Mesenchymal stem cell (in vitro differentiated cells and primary cell): Measurements from ENCODE around the gene SPNS3.
A peak's percentile ranks its signal among the peaks of the same experiment; 100 is the strongest.

Source experiments
- DNase-seq: peaks from one replicate; pipeline ENCODE4 v3.0.0-alpha.2; 2013
- H2AFZ ChIP-seq: one replicate; pipeline ENCODE4 v1.6.1; 2013; ENCODE audit warnings: low read depth, mild to moderate bottlenecking, control low read depth, inconsistent platforms, low read length, moderate library complexity
- H2AK5ac ChIP-seq: 2 replicates; pipeline ENCODE4 v1.6.1; 2013; ENCODE audit warnings: low read length, moderate library complexity, mild to moderate bottlenecking, inconsistent platforms; ENCODE audit not compliant: severe bottlenecking
- H2BK120ac ChIP-seq: one replicate; pipeline ENCODE4 v1.6.1; 2013; ENCODE audit warnings: low read depth, mild to moderate bottlenecking, inconsistent platforms, low read length, moderate library complexity
- H2BK12ac ChIP-seq, 2 experiments: one replicate each; pipeline ENCODE4 v1.6.1; 2013; ENCODE audit warnings: inconsistent platforms in 2 of 2, low read length in 2 of 2, mild to moderate bottlenecking in 2 of 2, moderate library complexity in 2 of 2, control low read depth in 1 of 2
- H2BK15ac ChIP-seq: one replicate; pipeline ENCODE4 v1.6.1; 2013; ENCODE audit warnings: mild to moderate bottlenecking, low read depth, inconsistent platforms; ENCODE audit not compliant: poor library complexity, severe bottlenecking
- H2BK5ac ChIP-seq: 2 replicates; pipeline ENCODE4 v1.6.1; 2013; ENCODE audit warnings: low read depth, mild to moderate bottlenecking, low read length, control low read depth, inconsistent platforms; ENCODE audit not compliant: poor library complexity, severe bottlenecking
- H3K14ac ChIP-seq, 2 experiments: one replicate each; pipeline ENCODE4 v1.6.1; 2013; ENCODE audit warnings: inconsistent platforms in 2 of 2, low read length in 2 of 2, control low read depth in 1 of 2, mild to moderate bottlenecking in 1 of 2, moderate library complexity in 1 of 2
- H3K18ac ChIP-seq, 2 experiments: one replicate each; pipeline ENCODE4 v1.6.1; 2013; ENCODE audit warnings: inconsistent platforms in 2 of 2, low read length in 2 of 2, control low read depth in 1 of 2, low read depth in 1 of 2, mild to moderate bottlenecking in 1 of 2
- H3K23ac ChIP-seq, 2 experiments: one replicate each; pipeline ENCODE4 v1.6.1; 2013; ENCODE audit warnings: inconsistent platforms in 2 of 2, low read length in 2 of 2, mild to moderate bottlenecking in 2 of 2, moderate library complexity in 2 of 2, control low read depth in 1 of 2
- H3K27ac ChIP-seq: 2 replicates; pipeline ENCODE4 v1.5.1; 2013; ENCODE audit warnings: mild to moderate bottlenecking, moderate library complexity, low read length, control low read depth, inconsistent platforms; ENCODE audit not compliant: poor library complexity, severe bottlenecking
- H3K27me3 ChIP-seq, 2 experiments: 2 replicates each; pipeline versions ENCODE4 v1.6.1 to v1.7.0; 2013; ENCODE audit warnings: low read length in 2 of 2, mild to moderate bottlenecking in 2 of 2, moderate library complexity in 2 of 2, control low read depth in 1 of 2, inconsistent platforms in 1 of 2; ENCODE audit not compliant: control insufficient read depth in 1 of 2, insufficient read depth in 1 of 2
- H3K36me3 ChIP-seq, 2 experiments: 2 replicates each; pipeline versions ENCODE4 v1.6.1 to v1.7.0; 2013; ENCODE audit warnings: low read length in 2 of 2, control low read depth in 1 of 2, inconsistent platforms in 1 of 2, low read depth in 1 of 2, mild to moderate bottlenecking in 1 of 2; ENCODE audit not compliant: insufficient read depth in 2 of 2, control insufficient read depth in 1 of 2
- H3K4ac ChIP-seq, 2 experiments: one replicate each; pipeline ENCODE4 v1.6.1; 2013; ENCODE audit warnings: inconsistent platforms in 2 of 2, low read length in 2 of 2, mild to moderate bottlenecking in 2 of 2, moderate library complexity in 2 of 2, control low read depth in 1 of 2, low read depth in 1 of 2
- H3K4me1 ChIP-seq: 2 replicates; pipeline ENCODE4 v1.6.1; 2013; ENCODE audit warnings: low read depth, low read length, control low read depth; ENCODE audit not compliant: control insufficient read depth, insufficient read depth
- H3K4me2 ChIP-seq: 2 replicates; pipeline ENCODE4 v1.6.1; 2013; ENCODE audit warnings: low read length, mild to moderate bottlenecking, inconsistent platforms; ENCODE audit not compliant: poor library complexity, severe bottlenecking
- H3K4me3 ChIP-seq, 2 experiments: 2 replicates each; pipeline versions ENCODE4 v1.5.1 to v1.7.0; 2013; ENCODE audit warnings: low read length in 2 of 2, mild to moderate bottlenecking in 2 of 2, control low read depth in 1 of 2, low read depth in 1 of 2; ENCODE audit not compliant: insufficient read depth in 1 of 2
- H3K79me1 ChIP-seq: replicated peaks from 2 replicates; pipeline ENCODE4 v1.6.1; 2013; ENCODE audit warnings: mild to moderate bottlenecking, control low read depth, low read length, inconsistent platforms; ENCODE audit not compliant: poor library complexity, severe bottlenecking
- H3K9ac ChIP-seq: 2 replicates; pipeline ENCODE4 v1.7.0; 2013; ENCODE audit warnings: mild to moderate bottlenecking, low read length, moderate library complexity
- H3K9me3 ChIP-seq: 2 replicates; pipeline ENCODE4 v1.7.0; 2013; ENCODE audit warnings: mild to moderate bottlenecking, low read length; ENCODE audit not compliant: control insufficient read depth
- H4K8ac ChIP-seq: one replicate; pipeline ENCODE4 v1.6.1; 2013; ENCODE audit warnings: inconsistent platforms, mild to moderate bottlenecking, low read length, moderate library complexity
- H4K91ac ChIP-seq: one replicate; pipeline ENCODE4 v1.6.1; 2013; ENCODE audit warnings: mild to moderate bottlenecking, low read length, inconsistent platforms
- WGBS: methylation state at CpG from one replicate; pipeline ENCODE4 v1.1.7; 2013; ENCODE audit warnings: mixed read lengths; 5-methylcytosine and 5-hydroxymethylcytosine counted together

The SPNS3 gene

GRCh38 chr17:4443476-4443875 lies 9.7 kb downstream of the SPNS3 start:
- Histone ChIP-seq H3K9ac (no peak overlapping the region), H2AK5ac (no peak overlapping the region), H3K18ac (no peak overlapping the region), H2BK15ac (no peak overlapping the region), H3K79me1 (no peaks in the 10 kb centered on the region), H3K4me2 (no peak overlapping the region), H3K4ac (no peak overlapping the region), H2BK120ac (no peak overlapping the region), H3K9me3 (no peaks in the 10 kb centered on the region), H3K36me3 (no peaks in the 10 kb centered on the region), H2BK5ac (no peak overlapping the region), H4K91ac (no peak overlapping the region), H3K4me1 (peaks cover 5% of the 10 kb centered on the region), H2BK12ac (no peak overlapping the region), H3K23ac (no peak overlapping the region), H3K27me3 (peaks cover 12 to 45% of the 10 kb centered on the region in 2 experiments), H3K27ac (no peak overlapping the region), H2AFZ (no peak overlapping the region), H3K14ac (no peak overlapping the region), H3K4me3 (no peak overlapping the region), H4K8ac (no peak overlapping the region)
- 76% methylated on average over 5 of the region's 6 CpGs for WGBS
- no peak for DNase-seq

- peaks cover 5% of the 10 kb centered on the region for H3K4me1 ChIP-seq
- no peak overlapping the region for H2BK15ac ChIP-seq
- no peak overlapping the region for H2AFZ ChIP-seq
- no peak overlapping the region for H3K4ac ChIP-seq
- no peak overlapping the region for H3K23ac ChIP-seq
- H3K18ac ChIP-seq: no peak overlapping the region
- no peaks in the 10 kb centered on the region for H3K36me3 ChIP-seq
- WGBS: 88% methylated on average over 18 of the region's 18 CpGs
- H3K4me2 ChIP-seq: no peak overlapping the region
- H2BK5ac ChIP-seq: no peak overlapping the region
- no peak overlapping the region for H3K9ac ChIP-seq
- no peak overlapping the region for H4K91ac ChIP-seq
- no peak overlapping the region for H3K4me3 ChIP-seq
- H3K27ac ChIP-seq: no peak overlapping the region
- H3K9me3 ChIP-seq: no peaks in the 10 kb centered on the region
- no peak overlapping the region for H4K8ac ChIP-seq
- no peaks in the 10 kb centered on the region for H3K79me1 ChIP-seq
- H2AK5ac ChIP-seq: no peak overlapping the region
- H3K14ac ChIP-seq: no peak overlapping the region
- no peak overlapping the region for H2BK120ac ChIP-seq
- H2BK12ac ChIP-seq: no peak overlapping the region
- no peak for DNase-seq
- H3K27me3 ChIP-seq: peaks cover 26 to 35% of the 10 kb centered on the region in 2 experiments
Observed at GRCh38 chr17:4444782-4445473, 11.2 kb downstream of the SPNS3 start.

DNA sequence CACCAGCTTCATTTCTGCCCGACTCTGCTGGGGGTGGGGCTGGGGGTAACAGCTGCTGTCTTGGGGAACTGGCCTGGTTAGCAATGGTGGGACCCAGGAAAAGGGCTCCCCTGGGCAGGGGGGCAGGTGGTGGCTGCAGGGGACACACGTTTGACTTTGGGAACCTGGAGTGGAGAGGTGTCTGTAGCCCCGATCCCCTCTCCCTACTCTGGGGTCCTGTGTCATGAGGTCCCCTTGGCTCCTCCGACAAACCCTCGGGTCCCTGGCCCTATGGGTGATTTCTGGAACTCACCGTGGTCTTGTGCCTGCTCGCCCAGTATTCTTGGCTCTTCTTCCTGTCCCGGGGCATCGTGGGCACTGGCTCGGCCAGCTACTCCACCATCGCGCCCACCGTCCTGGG lies 12.0 kb downstream of the SPNS3 start:
- no peak overlapping the region for H4K8ac ChIP-seq

GRCh38 chr17:4446326-4447071 lies 12.8 kb downstream of the SPNS3 start:
- Histone ChIP-seq H2BK5ac (no peak overlapping the region), H3K9me3 (no peaks in the 10 kb centered on the region), H3K23ac (no peak overlapping the region), H3K27me3 (peaks cover 20 to 23% of the 10 kb centered on the region in 2 experiments), H2AFZ (no peak overlapping the region), H3K9ac (no peak overlapping the region), H3K14ac (no peak overlapping the region), H4K91ac (no peak overlapping the region), H3K36me3 (no peaks in the 10 kb centered on the region), H2BK120ac (no peak overlapping the region), H2BK12ac (no peak overlapping the region), H2AK5ac (no peak overlapping the region), H2BK15ac (no peak overlapping the region), H3K4me2 (no peak overlapping the region), H3K4me1 (peaks cover 5% of the 10 kb centered on the region), H3K18ac (no peak overlapping the region), H3K79me1 (no peaks in the 10 kb centered on the region), H3K4ac (no peak overlapping the region), H3K4me3 (no peak overlapping the region), H3K27ac (no peak overlapping the region), H4K8ac (no peak overlapping the region)
- no peak for DNase-seq
- WGBS: 83% methylated on average over 19 of the region's 20 CpGs

More for the DNA sequence above, 12.0 kb downstream of the SPNS3 start:
- H3K79me1 ChIP-seq: no peaks in the 10 kb centered on the region
- WGBS: 94% methylated on average over 13 of the region's 13 CpGs
- no peak overlapping the region for H3K27ac ChIP-seq
- H2AFZ ChIP-seq: no peak overlapping the region
- H2BK5ac ChIP-seq: no peak overlapping the region
- H2BK120ac ChIP-seq: no peak overlapping the region
- H3K4me3 ChIP-seq: peak overlapping the region in 1 of 2 experiments; percentile 8
- H4K91ac ChIP-seq: no peak overlapping the region
- no peak overlapping the region for H3K4ac ChIP-seq
- peaks cover 5% of the 10 kb centered on the region for H3K4me1 ChIP-seq
- H2BK12ac ChIP-seq: no peak overlapping the region
- H3K18ac ChIP-seq: no peak overlapping the region
- no peak overlapping the region for H2BK15ac ChIP-seq
- no peak overlapping the region for H3K4me2 ChIP-seq
- no peak for DNase-seq
- H2AK5ac ChIP-seq: no peak overlapping the region
- no peaks in the 10 kb centered on the region for H3K9me3 ChIP-seq
- no peaks in the 10 kb centered on the region for H3K36me3 ChIP-seq
- H3K27me3 ChIP-seq: peaks cover 23 to 28% of the 10 kb centered on the region in 2 experiments
- no peak overlapping the region for H3K14ac ChIP-seq
- no peak overlapping the region for H3K9ac ChIP-seq
- no peak overlapping the region for H3K23ac ChIP-seq
